GM19397 (cell line): ENCODE results near the gene CSF3R.

Experiments used
- ATAC-seq: cut with Tn5 transposase; IDR thresholded peaks from one replicate; pipeline ENCODE4 v1.9.1; 2021; ENCODE audit warnings: mild to moderate bottlenecking, moderate library complexity; ENCODE audit not compliant: unreplicated experiment

The CSF3R gene

GRCh38 chr1:36421649-36422048 lies 61.1 kb downstream of the CSF3R start:
- no peak for ATAC-seq

GRCh38 chr1:36420836-36421317 lies 61.8 kb downstream of the CSF3R start:
- peak; percentile 76 for ATAC-seq

GRCh38 chr1:36420409-36420808 lies 62.3 kb downstream of the CSF3R start:
- no peak for ATAC-seq

- ATAC-seq = no peak
These were observed 63.1 kb downstream of the CSF3R start for GRCh38 chr1:36419569-36419968.

- no peak for ATAC-seq
These were observed 63.6 kb downstream of the CSF3R start for GRCh38 chr1:36419140-36419539.

GRCh38 chr1:36417931-36418330 lies 64.8 kb downstream of the CSF3R start:
- ATAC-seq = no peak
